GM12878 (cell line): ENCODE data around the gene PPFIBP1. TPM values are rescaled to one million over a fixed set of nuclear protein-coding genes. Genes with fewer than 3 reads are reported as not detected.

Experiments used
- ATAC-seq: fragments of 200-7000 bp; cut with Tn5 transposase; 3 replicates; pipeline ENCODE4 v1.9.1; 2020; ENCODE audit warnings: mild to moderate bottlenecking, moderate library complexity
- BruUV-seq: library from RNA; stranded (reverse); fragments of 400-500 nt; replicated peaks from 2 replicates; lab custom pipeline; 2021; lab: Mats Ljungman, UMichigan
- CTCF ChIA-PET: fragments of 300-600 bp; sonication (Branson Sonifier 250); formaldehyde crosslinking; extraction: SDS; loops from one replicate; lab custom pipeline; 2021; ENCODE audit warnings: inconsistent platforms; lab: Yijun Ruan, JAX
- POLR2A ChIA-PET: fragments of 350-600 bp; formaldehyde crosslinking; extraction: SDS; loops from one replicate; lab custom pipeline; 2021; ENCODE audit warnings: inconsistent platforms; lab: Charles Lee
- RAD21 ChIA-PET: fragments of 300-600 bp; sonication (Branson Sonifier 250); formaldehyde crosslinking; loops from one replicate; lab custom pipeline; 2023; ENCODE audit warnings: antibody characterized with exemption; ENCODE audit not compliant: unreplicated experiment; lab: Charles Lee
- SMC1A ChIA-PET: fragments of 300-600 bp; sonication (Branson Sonifier 250); formaldehyde crosslinking; loops from one replicate; lab custom pipeline; 2023; ENCODE audit not compliant: unreplicated experiment, uncharacterized antibody; lab: Charles Lee
- DNase-seq: peaks from one replicate; pipeline ENCODE4 v3.0.0-alpha.2; 2011; ENCODE audit warnings: low read depth, low spot score
- FAIRE-seq: peaks from 3 replicates; lab custom pipeline; 2011; peaks lifted over from hg19 to GRCh38; lab: Jason Lieb, UNC
- H2AFZ ChIP-seq: 2 replicates; pipeline ENCODE4 v1.6.0; 2011; ENCODE audit warnings: low read depth, low read length, control low read depth; ENCODE audit not compliant: control insufficient read depth
- H3K27ac ChIP-seq: 2 replicates; pipeline ENCODE4 v1.5.1; 2011; ENCODE audit warnings: control low read depth; ENCODE audit not compliant: control insufficient read depth, insufficient read depth
- H3K27me3 ChIP-seq, 2 experiments: replicated peaks in 1 of 2; 2 replicates each; pipeline versions ENCODE4 v1.6.0 to v1.6.1; 2011; ENCODE audit warnings: low read length in 1 of 2; ENCODE audit not compliant: control insufficient read depth in 2 of 2, insufficient read depth in 2 of 2
- H3K36me3 ChIP-seq, 2 experiments: 2 replicates each; pipeline ENCODE4 v1.5.1; 2011; ENCODE audit warnings: low read length in 1 of 2; ENCODE audit not compliant: control insufficient read depth in 2 of 2, insufficient read depth in 2 of 2
- H3K4me1 ChIP-seq: 2 replicates; pipeline ENCODE4 v1.6.1; 2011; ENCODE audit warnings: mild to moderate bottlenecking, low read length, moderate library complexity, mixed read lengths; ENCODE audit not compliant: control insufficient read depth, insufficient read depth
- H3K4me2 ChIP-seq: 2 replicates; pipeline ENCODE4 v1.6.0; 2011; ENCODE audit warnings: control low read depth; ENCODE audit not compliant: control insufficient read depth, insufficient read depth
- H3K4me3 ChIP-seq: fragments of 200-600 bp; sonication (generic); 2 replicates; pipeline ENCODE4 v1.5.1; 2016
- H3K79me2 ChIP-seq: 2 replicates; pipeline ENCODE4 v1.6.0; 2011; ENCODE audit warnings: low read length; ENCODE audit not compliant: control insufficient read depth, insufficient read depth
- H3K9ac ChIP-seq: 2 replicates; pipeline ENCODE4 v1.8.0; 2011; ENCODE audit warnings: low read length, control low read depth, mixed read lengths; ENCODE audit not compliant: control insufficient read depth, insufficient read depth
- H3K9me3 ChIP-seq: replicated peaks from 3 replicates; pipeline ENCODE4 v1.5.1; 2011; ENCODE audit warnings: mild to moderate bottlenecking, low read length; ENCODE audit not compliant: control insufficient read depth, insufficient read depth
- H4K20me1 ChIP-seq: 2 replicates; pipeline ENCODE4 v1.6.0; 2011; ENCODE audit not compliant: control insufficient read depth, insufficient read depth
- EP300 ChIP-seq, 2 experiments: fragments of 150-350 bp in 1 of 2; IDR thresholded peaks; 2 replicates each; pipeline ENCODE4 v1.6.1; 2011 to 2012; ENCODE audit warnings: low read depth in 2 of 2, low read length in 2 of 2, borderline replicate concordance in 1 of 2, improper control_type of control experiment in 1 of 2, inconsistent platforms in 1 of 2; ENCODE audit not compliant: control insufficient read depth in 1 of 2
- EZH2 ChIP-seq: IDR thresholded peaks from 2 replicates; pipeline ENCODE4 v1.6.1; 2012; ENCODE audit warnings: low read depth, mild to moderate bottlenecking, control low read depth, inconsistent platforms, low read length, borderline replicate concordance; ENCODE audit not compliant: control insufficient read depth
- HCFC1 ChIP-seq: fragments of 150-350 bp; IDR thresholded peaks from 2 replicates; pipeline ENCODE4 v1.6.1; 2014; ENCODE audit warnings: low read length
- KAT2A ChIP-seq: conservative IDR thresholded peaks from 2 replicates; pipeline ENCODE4 v1.6.1; 2011; ENCODE audit warnings: low read depth, low read length; ENCODE audit not compliant: control insufficient read depth
- MXI1 ChIP-seq: fragments of 150-350 bp; IDR thresholded peaks from 2 replicates; pipeline ENCODE4 v1.6.1; 2011; ENCODE audit warnings: low read depth, mild to moderate bottlenecking, inconsistent platforms, low read length, improper control_type of control experiment
- MYC ChIP-seq: IDR thresholded peaks from 2 replicates; pipeline ENCODE4 v1.6.1; 2011; ENCODE audit warnings: mild to moderate bottlenecking, low read length, moderate library complexity, inconsistent platforms; ENCODE audit not compliant: insufficient read depth, insufficient replicate concordance, insufficient read length, severe bottlenecking
- NFYA ChIP-seq: IDR thresholded peaks from 2 replicates; pipeline ENCODE4 v1.6.1; 2011; ENCODE audit warnings: low read depth, mild to moderate bottlenecking, low read length, improper control_type of control experiment, borderline replicate concordance
- NR2C1 ChIP-seq: fragments of 450-650 bp; IDR thresholded peaks from 2 replicates; pipeline ENCODE4 v1.6.1; 2017; ENCODE audit warnings: antibody characterized with exemption, mild to moderate bottlenecking, moderate library complexity
- PAX8 ChIP-seq: fragments of 450-650 bp; IDR thresholded peaks from 2 replicates; pipeline ENCODE4 v1.6.1; 2017; ENCODE audit warnings: mild to moderate bottlenecking, moderate library complexity
- POLR2AphosphoS5 ChIP-seq: IDR thresholded peaks from 2 replicates; pipeline ENCODE4 v1.6.1; 2011; ENCODE audit warnings: mild to moderate bottlenecking, low read length, inconsistent platforms
- SIN3A ChIP-seq: IDR thresholded peaks from 2 replicates; pipeline ENCODE4 v1.6.1; 2012; ENCODE audit warnings: low read depth, low read length, improper control_type of control experiment
- SMAD1 ChIP-seq: fragments of 450-650 bp; IDR thresholded peaks from 2 replicates; pipeline ENCODE4 v1.6.1; 2018; ENCODE audit warnings: mild to moderate bottlenecking, low read depth; ENCODE audit not compliant: partially characterized antibody
- TBL1XR1 ChIP-seq: IDR thresholded peaks from 2 replicates; pipeline ENCODE4 v1.6.1; 2012; ENCODE audit warnings: low read depth, low read length, improper control_type of control experiment
- TCF7 ChIP-seq: IDR thresholded peaks from 2 replicates; pipeline ENCODE4 v1.6.1; 2014; ENCODE audit warnings: antibody characterized with exemption, borderline replicate concordance
- WGBS: methylation state at CpG from one replicate; pipeline ENCODE4 v1.1.6; 2016; ENCODE audit warnings: low lambda C conversion rate; ENCODE audit not compliant: insufficient replicate concordance, insufficient coverage; ENCODE audit errors: missing lambda C conversion rate; 5-methylcytosine and 5-hydroxymethylcytosine counted together
- in situ Hi-C: fragments of 300-500 bp; cut with MboI; formaldehyde crosslinking; loops from 9 replicates; pipeline ENCODE4 v1.14.3; 2018; ENCODE audit warnings: mixed read lengths
- intact Hi-C: fragments of 100-400 bp; cut with micrococcal nuclease; formaldehyde crosslinking; loops from one replicate; pipeline ENCODE4 v1.14.2; 2022; ENCODE audit not compliant: unreplicated experiment
- polyA plus RNA-seq, 11 experiments: library from polyadenylated mRNA; depleted of rRNA in 4 of 11; unstranded in 6 of 11; stranded (reverse) in 5 of 11; fragments of >200 nt; fragmentation: Nextera tagmentation in 4 of 11; fragmentation: Illumina TruSeq in 1 of 11; extraction: Ambion mirVana in 4 of 11; extraction: Trizol in 1 of 11; gene quantifications; 1 replicate in 1 of 11; 2 replicates in 10 of 11; pipeline versions ENCODE4 v1.2.1 to v1.2.3, GENCODE V29; 2011 to 2016; ENCODE audit warnings: inconsistent platforms in 2 of 11, missing spikeins in 2 of 11, low read depth in 1 of 11
- total RNA-seq, 4 experiments: library from RNA; depleted of rRNA in 3 of 4; stranded (reverse); fragments of >200 nt in 3 of 4; fragmentation: Illumina TruSeq in 1 of 4; extraction: Trizol in 1 of 4; gene quantifications; 2 replicates each; pipeline versions ENCODE4 v1.2.1 to v1.2.3, GENCODE V29; 2013 to 2021
- TF ChIP-seq, protein P1 (sequence below): IDR thresholded peaks from 2 replicates; pipeline ENCODE4 v1.6.1; 2011; ENCODE audit warnings: mild to moderate bottlenecking, low read depth, low read length, moderate library complexity; ENCODE audit not compliant: insufficient replicate concordance

PPFIBP1 gene
- total and polyA plus RNA-seq, 10 of the 15 experiments (the other 5 are each of a cell fraction or from before 2014, with no cell fraction given), result 0.47 to 7.8 (median 3.6) TPM

DNA sequence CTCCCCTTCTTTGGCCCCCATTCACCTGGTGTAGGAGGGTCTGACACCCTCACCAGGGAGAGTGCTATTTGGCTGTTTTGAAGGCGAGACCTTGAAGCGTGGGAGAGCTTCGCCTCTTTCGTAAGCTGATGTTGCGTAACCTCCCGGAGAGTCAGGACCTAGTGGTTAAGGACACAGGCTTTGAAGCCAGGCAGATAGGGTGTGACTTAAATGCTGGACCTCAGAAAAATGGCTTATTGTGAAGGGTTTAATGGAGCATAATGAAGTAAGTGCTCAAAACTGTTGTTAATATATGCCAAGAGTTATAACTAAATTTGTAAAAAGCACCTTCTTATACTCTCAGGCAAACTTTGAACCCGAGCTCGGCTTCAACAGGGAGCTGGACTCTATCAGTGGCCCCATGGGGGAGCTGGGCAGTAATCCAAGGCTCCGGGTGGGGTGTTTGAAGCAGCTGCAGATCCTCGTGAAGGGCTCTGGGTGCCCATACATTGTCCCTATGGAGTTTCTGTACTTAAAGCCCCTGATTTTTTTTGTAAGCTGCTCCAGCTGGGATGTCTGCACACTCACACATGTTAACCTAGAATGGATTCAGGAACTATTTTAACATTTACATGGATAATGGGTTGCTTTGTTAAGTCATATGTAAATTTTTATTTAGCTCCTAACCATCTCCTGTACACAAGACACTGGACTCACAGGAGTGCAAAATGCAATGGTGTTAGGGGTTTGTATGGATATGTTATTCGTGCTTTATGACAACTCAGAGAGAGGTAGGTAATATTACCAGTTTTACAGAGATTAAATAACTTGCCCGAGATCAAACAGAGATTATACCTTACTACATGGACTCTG is 26.0 kb downstream of the PPFIBP1 start:
- ChIA-PET POLR2A (no interaction called here), SMC1A (interaction anchor here (1.0 to 1.3 kb wide), 2 partner anchors 11 to 14 kb away, joined by 3 to 4 read pairs; no protein-coding TSS in a partner anchor), CTCF (interaction anchor here (0.7 to 1.0 kb wide), 2 partner anchors 10 to 33 kb away, joined by 3 to 5 read pairs; no protein-coding TSS in a partner anchor), RAD21 (no interaction called here)
- no peaks in the 10 kb centered on the region for H3K27me3 ChIP-seq
- BruUV-seq, result no TSS peak
- H3K36me3 ChIP-seq, result no peaks in the 10 kb centered on the region
- no peak overlapping the region for H3K4me3 ChIP-seq
- H3K4me1 ChIP-seq, result 0 out of 2 replicates have a peak, but pooled peaks cover 2% of the 10 kb centered on the region
- intact Hi-C loops (no loop called here), in situ Hi-C loops (no loop called here)
- TF ChIP-seq, protein P1, sequence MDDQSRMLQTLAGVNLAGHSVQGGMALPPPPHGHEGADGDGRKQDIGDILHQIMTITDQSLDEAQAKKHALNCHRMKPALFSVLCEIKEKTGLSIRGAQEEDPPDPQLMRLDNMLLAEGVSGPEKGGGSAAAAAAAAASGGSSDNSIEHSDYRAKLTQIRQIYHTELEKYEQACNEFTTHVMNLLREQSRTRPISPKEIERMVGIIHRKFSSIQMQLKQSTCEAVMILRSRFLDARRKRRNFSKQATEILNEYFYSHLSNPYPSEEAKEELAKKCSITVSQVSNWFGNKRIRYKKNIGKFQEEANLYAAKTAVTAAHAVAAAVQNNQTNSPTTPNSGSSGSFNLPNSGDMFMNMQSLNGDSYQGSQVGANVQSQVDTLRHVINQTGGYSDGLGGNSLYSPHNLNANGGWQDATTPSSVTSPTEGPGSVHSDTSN, result no peak
- TF ChIP-seq NFYA, result no peak
- TF ChIP-seq MYC, result no peak
- no peak for TF ChIP-seq POLR2AphosphoS5
- no peak for TF ChIP-seq SMAD1
- TF ChIP-seq TBL1XR1, result no peak
- TF ChIP-seq EP300 (IDR thresholded peaks at IDR 0.05; ENCODE audit: borderline replicate concordance in 1 of 2, control insufficient read depth in 1 of 2, low read depth in 2 of 2, low read length in 2 of 2), result no peak
- TF ChIP-seq PAX8, result no peak
- no peak for TF ChIP-seq MXI1
- TF ChIP-seq SIN3A, result no peak
- no peak for TF ChIP-seq EZH2
- no peak for TF ChIP-seq TCF7
- no peak for TF ChIP-seq KAT2A
- no peak for TF ChIP-seq NR2C1
- TF ChIP-seq HCFC1, result no peak
- H3K27ac ChIP-seq, result no peak overlapping the region
- no peaks in the 10 kb centered on the region; the same call in 1 of the 2 replicates for H3K79me2 ChIP-seq
- DNase-seq (no peak), ATAC-seq (no peak), FAIRE-seq (no peak)
- no peak overlapping the region for H2AFZ ChIP-seq
- no peaks in the 10 kb centered on the region for H4K20me1 ChIP-seq
- H3K9me3 ChIP-seq, result no peaks in the 10 kb centered on the region
- H3K9ac ChIP-seq, result no peak overlapping the region
- WGBS, result 82% methylated on average over 12 of the region's 12 CpGs
- H3K4me2 ChIP-seq, result no peak overlapping the region
